HEK293T (cell line): ENCODE data around the gene SMIM41.

Experiments
- FOXK2 ChIP-seq: fragments of 450-650 bp; IDR thresholded peaks from 2 replicates; pipeline ENCODE4 v1.6.1; 2016; ENCODE audit warnings: mild to moderate bottlenecking
- NFRKB ChIP-seq: fragments of 450-650 bp; IDR thresholded peaks from 2 replicates; pipeline ENCODE4 v1.6.1; 2016; ENCODE audit warnings: mild to moderate bottlenecking, moderate library complexity
- SP1 ChIP-seq: fragments of 450-650 bp; IDR thresholded peaks from 2 replicates; pipeline ENCODE4 v1.6.1; 2017

DNA sequence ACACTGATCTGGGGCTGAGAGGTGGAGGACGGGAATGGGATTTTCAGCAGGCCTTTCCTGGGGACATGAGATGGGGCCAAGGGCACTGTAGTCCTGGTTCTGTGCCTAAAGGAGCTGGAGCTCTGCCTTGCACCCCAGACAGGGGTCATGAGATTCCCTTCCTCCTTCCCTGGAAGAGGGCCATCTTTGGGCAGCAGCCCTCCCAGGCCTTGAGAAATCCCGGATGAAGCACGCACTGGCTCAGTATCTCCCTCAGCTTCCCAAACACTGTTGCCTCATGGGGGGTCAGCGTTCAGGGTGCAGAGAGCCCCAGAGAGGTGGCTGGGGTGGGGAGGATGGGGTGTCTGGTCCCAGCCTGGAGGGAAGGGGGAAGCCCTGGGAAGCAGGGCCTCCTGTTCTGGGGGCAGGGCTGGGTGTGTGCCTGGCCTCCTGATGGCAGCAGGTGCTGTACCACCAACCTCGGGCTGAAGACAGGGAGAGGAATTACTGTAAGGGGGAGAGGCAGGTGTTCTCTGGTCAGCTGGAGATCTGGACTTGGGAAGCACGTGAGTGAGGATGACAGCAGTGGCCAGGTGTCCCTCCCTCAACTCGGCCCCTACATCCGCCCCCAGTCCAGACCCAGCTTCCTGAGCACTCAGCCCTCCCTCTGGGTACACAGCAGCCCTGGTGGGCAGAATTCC, 36.7 kb upstream of the SMIM41 start:
- TF ChIP-seq SP1 = no peak
- no peak for TF ChIP-seq FOXK2
- TF ChIP-seq NFRKB = no peak
